Liver (tissue), 3 donors: ENCODE results near the gene RAPGEF6.

Source experiments
- EGR1 ChIP-seq, 2 donors: IDR thresholded peaks; 2 replicates each; pipeline ENCODE4 v1.6.1; 2016 to 2018; ENCODE audit warnings: antibody characterized with exemption in 2 of 2, low read depth in 2 of 2
- HNF4A ChIP-seq, 2 donors: conservative IDR thresholded peaks; 2 replicates each; pipeline ENCODE4 v1.6.1; 2016; ENCODE audit warnings: antibody characterized with exemption in 2 of 2, mild to moderate bottlenecking in 2 of 2
- HNF4G ChIP-seq: IDR thresholded peaks from 2 replicates; pipeline ENCODE4 v1.6.1; 2016; ENCODE audit warnings: antibody characterized with exemption
- JUND ChIP-seq, 2 donors: IDR thresholded peaks; 2 replicates each; pipeline ENCODE4 v1.6.1; 2016; ENCODE audit warnings: antibody characterized with exemption in 2 of 2
- RXRA ChIP-seq, 2 donors: IDR thresholded peaks; 2 replicates each; pipeline ENCODE4 v1.6.1; 2017 to 2018; ENCODE audit warnings: antibody characterized with exemption in 2 of 2, mild to moderate bottlenecking in 1 of 2
- SP1 ChIP-seq: IDR thresholded peaks from 2 replicates; pipeline ENCODE4 v1.6.1; 2018; ENCODE audit warnings: antibody characterized with exemption, mild to moderate bottlenecking
- TAF1 ChIP-seq: conservative IDR thresholded peaks from 2 replicates; pipeline ENCODE4 v1.6.1; 2016; ENCODE audit warnings: antibody characterized with exemption, mild to moderate bottlenecking
- YY1 ChIP-seq: IDR thresholded peaks from 2 replicates; pipeline ENCODE4 v1.6.1; 2016; ENCODE audit warnings: antibody characterized with exemption, mild to moderate bottlenecking
- TF ChIP-seq, protein P1 (sequence below): fragments of 150-350 bp; IDR thresholded peaks from 2 replicates; pipeline ENCODE4 v1.5.1; 2017; ENCODE audit warnings: improper control_type of control experiment, low read depth, low read length; ENCODE audit not compliant: missing input control
- TF ChIP-seq, protein P2 (sequence below): IDR thresholded peaks from 2 replicates; pipeline ENCODE4 v1.6.1; 2016; ENCODE audit warnings: antibody characterized with exemption, mild to moderate bottlenecking
- TF ChIP-seq, protein P3 (sequence below): IDR thresholded peaks from 2 replicates; pipeline ENCODE4 v1.6.1; 2016; ENCODE audit warnings: antibody characterized with exemption
- TF ChIP-seq, protein P4 (sequence below): IDR thresholded peaks from 2 replicates; pipeline ENCODE4 v1.6.1; 2016; ENCODE audit warnings: antibody characterized with exemption
- donor health status: healthy.
- donor health status: healthy.

DNA sequence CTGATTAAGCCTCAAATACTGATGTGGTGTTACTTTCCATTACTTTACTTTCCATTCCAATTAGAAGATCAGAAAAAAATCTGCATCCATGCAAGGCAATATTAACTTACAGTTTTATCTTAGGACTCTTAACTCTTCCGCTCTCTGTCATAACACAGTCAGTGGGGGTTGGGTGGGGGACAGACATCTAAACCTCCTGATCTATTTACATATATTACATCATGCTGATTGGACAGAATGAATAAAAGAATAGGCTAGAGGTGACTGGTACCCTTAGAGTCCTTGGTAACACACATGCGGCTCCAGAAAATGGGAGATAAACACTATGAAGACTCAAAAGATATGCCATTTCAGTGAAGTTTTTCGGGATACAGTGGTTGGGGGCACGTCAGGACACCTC lies 27.6 kb downstream of the RAPGEF6 start:
- no peak for TF ChIP-seq SP1
- TF ChIP-seq, protein P1, sequence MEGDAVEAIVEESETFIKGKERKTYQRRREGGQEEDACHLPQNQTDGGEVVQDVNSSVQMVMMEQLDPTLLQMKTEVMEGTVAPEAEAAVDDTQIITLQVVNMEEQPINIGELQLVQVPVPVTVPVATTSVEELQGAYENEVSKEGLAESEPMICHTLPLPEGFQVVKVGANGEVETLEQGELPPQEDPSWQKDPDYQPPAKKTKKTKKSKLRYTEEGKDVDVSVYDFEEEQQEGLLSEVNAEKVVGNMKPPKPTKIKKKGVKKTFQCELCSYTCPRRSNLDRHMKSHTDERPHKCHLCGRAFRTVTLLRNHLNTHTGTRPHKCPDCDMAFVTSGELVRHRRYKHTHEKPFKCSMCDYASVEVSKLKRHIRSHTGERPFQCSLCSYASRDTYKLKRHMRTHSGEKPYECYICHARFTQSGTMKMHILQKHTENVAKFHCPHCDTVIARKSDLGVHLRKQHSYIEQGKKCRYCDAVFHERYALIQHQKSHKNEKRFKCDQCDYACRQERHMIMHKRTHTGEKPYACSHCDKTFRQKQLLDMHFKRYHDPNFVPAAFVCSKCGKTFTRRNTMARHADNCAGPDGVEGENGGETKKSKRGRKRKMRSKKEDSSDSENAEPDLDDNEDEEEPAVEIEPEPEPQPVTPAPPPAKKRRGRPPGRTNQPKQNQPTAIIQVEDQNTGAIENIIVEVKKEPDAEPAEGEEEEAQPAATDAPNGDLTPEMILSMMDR, result no peak
- TF ChIP-seq, protein P2, sequence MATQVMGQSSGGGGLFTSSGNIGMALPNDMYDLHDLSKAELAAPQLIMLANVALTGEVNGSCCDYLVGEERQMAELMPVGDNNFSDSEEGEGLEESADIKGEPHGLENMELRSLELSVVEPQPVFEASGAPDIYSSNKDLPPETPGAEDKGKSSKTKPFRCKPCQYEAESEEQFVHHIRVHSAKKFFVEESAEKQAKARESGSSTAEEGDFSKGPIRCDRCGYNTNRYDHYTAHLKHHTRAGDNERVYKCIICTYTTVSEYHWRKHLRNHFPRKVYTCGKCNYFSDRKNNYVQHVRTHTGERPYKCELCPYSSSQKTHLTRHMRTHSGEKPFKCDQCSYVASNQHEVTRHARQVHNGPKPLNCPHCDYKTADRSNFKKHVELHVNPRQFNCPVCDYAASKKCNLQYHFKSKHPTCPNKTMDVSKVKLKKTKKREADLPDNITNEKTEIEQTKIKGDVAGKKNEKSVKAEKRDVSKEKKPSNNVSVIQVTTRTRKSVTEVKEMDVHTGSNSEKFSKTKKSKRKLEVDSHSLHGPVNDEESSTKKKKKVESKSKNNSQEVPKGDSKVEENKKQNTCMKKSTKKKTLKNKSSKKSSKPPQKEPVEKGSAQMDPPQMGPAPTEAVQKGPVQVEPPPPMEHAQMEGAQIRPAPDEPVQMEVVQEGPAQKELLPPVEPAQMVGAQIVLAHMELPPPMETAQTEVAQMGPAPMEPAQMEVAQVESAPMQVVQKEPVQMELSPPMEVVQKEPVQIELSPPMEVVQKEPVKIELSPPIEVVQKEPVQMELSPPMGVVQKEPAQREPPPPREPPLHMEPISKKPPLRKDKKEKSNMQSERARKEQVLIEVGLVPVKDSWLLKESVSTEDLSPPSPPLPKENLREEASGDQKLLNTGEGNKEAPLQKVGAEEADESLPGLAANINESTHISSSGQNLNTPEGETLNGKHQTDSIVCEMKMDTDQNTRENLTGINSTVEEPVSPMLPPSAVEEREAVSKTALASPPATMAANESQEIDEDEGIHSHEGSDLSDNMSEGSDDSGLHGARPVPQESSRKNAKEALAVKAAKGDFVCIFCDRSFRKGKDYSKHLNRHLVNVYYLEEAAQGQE, result no peak
- TF ChIP-seq TAF1, result no peak
- TF ChIP-seq JUND (IDR thresholded peaks at IDR 0.05), result no peak
- TF ChIP-seq EGR1 (IDR thresholded peaks at IDR 0.05; ENCODE audit: low read depth in 2 of 2), result no peak
- TF ChIP-seq, protein P3, sequence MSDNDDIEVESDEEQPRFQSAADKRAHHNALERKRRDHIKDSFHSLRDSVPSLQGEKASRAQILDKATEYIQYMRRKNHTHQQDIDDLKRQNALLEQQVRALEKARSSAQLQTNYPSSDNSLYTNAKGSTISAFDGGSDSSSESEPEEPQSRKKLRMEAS, result no peak
- TF ChIP-seq HNF4G, result no peak
- TF ChIP-seq YY1, result no peak
- TF ChIP-seq, protein P4, sequence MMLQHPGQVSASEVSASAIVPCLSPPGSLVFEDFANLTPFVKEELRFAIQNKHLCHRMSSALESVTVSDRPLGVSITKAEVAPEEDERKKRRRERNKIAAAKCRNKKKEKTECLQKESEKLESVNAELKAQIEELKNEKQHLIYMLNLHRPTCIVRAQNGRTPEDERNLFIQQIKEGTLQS, result no peak
- no peak for TF ChIP-seq RXRA (IDR thresholded peaks at IDR 0.05)
- TF ChIP-seq HNF4A (conservative IDR thresholded peaks at IDR 0.05), result no peak
